G401 (cell line): Measurements from ENCODE around the gene LPGAT1. TPM values are rescaled to one million over a fixed set of nuclear protein-coding genes. Genes with fewer than 3 reads are reported as not detected.

ENCODE experiments used
- DNase-seq: peaks from one replicate; pipeline ENCODE4 v3.0.0-alpha.2; 2015; ENCODE audit warnings: low spot score
- in situ Hi-C: cut with HindIII; loops from 2 replicates; pipeline ENCODE4 v1.10.0; 2016; ENCODE audit warnings: low sequenced_read_pairs, mixed read lengths
- total RNA-seq: library from RNA; depleted of rRNA; stranded (reverse); fragments of >200 nt; shearing (Covaris generic); gene quantifications from 2 replicates; pipeline ENCODE4 v1.2.3, GENCODE V29; 2014

The LPGAT1 gene
- total RNA-seq, 1 experiment from 2014 or later, result 19.3 TPM

GRCh38 chr1:211783897-211784296 lies 46.7 kb downstream of the LPGAT1 start:
- no peak for DNase-seq
- in situ Hi-C loops, result no loop called here

- no peak for DNase-seq
- in situ Hi-C loops, result no loop called here
Measured at GRCh38 chr1:211783266-211783665, 47.3 kb downstream of the LPGAT1 start.

GRCh38 chr1:211781260-211781659 lies 49.3 kb downstream of the LPGAT1 start:
- in situ Hi-C loops, result no loop called here
- no peak for DNase-seq

- no peak for DNase-seq
- in situ Hi-C loops, result no loop called here
Measured at GRCh38 chr1:211775170-211775569, 55.4 kb downstream of the LPGAT1 start.

GRCh38 chr1:211764701-211765100 lies 65.9 kb downstream of the LPGAT1 start:
- DNase-seq, result no peak
- in situ Hi-C loops, result no loop called here

- no peak for DNase-seq
- in situ Hi-C loops, result no loop called here
Measured at GRCh38 chr1:211762206-211762605, 68.4 kb downstream of the LPGAT1 start.

- in situ Hi-C loops, result no loop called here
- no peak for DNase-seq
Measured at GRCh38 chr1:211761400-211761799, 69.2 kb downstream of the LPGAT1 start.

- in situ Hi-C loops, result no loop called here
- no peak for DNase-seq
Measured at GRCh38 chr1:211756471-211757020, 74.0 kb downstream of the LPGAT1 start.

GRCh38 chr1:211753649-211754251 lies 76.8 kb downstream of the LPGAT1 start:
- in situ Hi-C loops, result no loop called here
- DNase-seq, result no peak

GRCh38 chr1:211752951-211753486 lies 77.5 kb downstream of the LPGAT1 start:
- in situ Hi-C loops, result no loop called here
- no peak for DNase-seq

- in situ Hi-C loops, result no loop called here
- DNase-seq, result no peak
Measured at GRCh38 chr1:211752317-211752716, 78.2 kb downstream of the LPGAT1 start.

- in situ Hi-C loops, result no loop called here
- no peak for DNase-seq
Measured at GRCh38 chr1:211751438-211751837, 79.1 kb downstream of the LPGAT1 start.

- in situ Hi-C loops, result no loop called here
- DNase-seq, result no peak
Measured at GRCh38 chr1:211750599-211750998, 80.0 kb downstream of the LPGAT1 start.

- DNase-seq, result no peak
- in situ Hi-C loops, result no loop called here
Measured at GRCh38 chr1:211749251-211749650, 81.3 kb downstream of the LPGAT1 start.

- no peak for DNase-seq
- in situ Hi-C loops, result no loop called here
Measured at GRCh38 chr1:211748810-211749209, 81.8 kb downstream of the LPGAT1 start.

GRCh38 chr1:211742889-211743529 lies 87.6 kb downstream of the LPGAT1 start:
- in situ Hi-C loops, result no loop called here
- no peak for DNase-seq

- no peak for DNase-seq
- in situ Hi-C loops, result no loop called here
Measured at GRCh38 chr1:211742272-211742671, 88.3 kb downstream of the LPGAT1 start.

- DNase-seq, result no peak
- in situ Hi-C loops, result no loop called here
Measured at GRCh38 chr1:211741788-211742187, 88.8 kb downstream of the LPGAT1 start.

GRCh38 chr1:211741116-211741515 lies 89.4 kb downstream of the LPGAT1 start:
- no peak for DNase-seq
- in situ Hi-C loops, result no loop called here

GRCh38 chr1:211739671-211740411 lies 90.7 kb downstream of the LPGAT1 start:
- DNase-seq, result no peak
- in situ Hi-C loops, result no loop called here
